Stimulated activated CD4-positive, alpha-beta T cell treated with anti-CD3 and anti-CD28 coated beads, Interleukin-1b, Interleukin-23, amount 100 ng/mL, for 1 hour (primary cell): ENCODE data around the gene CCDC88B.

Experiments
- DNase-seq, 2 donors: peaks; one replicate each; pipeline ENCODE4 v3.0.0-alpha.2; 2020; ENCODE audit warnings: low read depth in 2 of 2

Gene CCDC88B

DNA sequence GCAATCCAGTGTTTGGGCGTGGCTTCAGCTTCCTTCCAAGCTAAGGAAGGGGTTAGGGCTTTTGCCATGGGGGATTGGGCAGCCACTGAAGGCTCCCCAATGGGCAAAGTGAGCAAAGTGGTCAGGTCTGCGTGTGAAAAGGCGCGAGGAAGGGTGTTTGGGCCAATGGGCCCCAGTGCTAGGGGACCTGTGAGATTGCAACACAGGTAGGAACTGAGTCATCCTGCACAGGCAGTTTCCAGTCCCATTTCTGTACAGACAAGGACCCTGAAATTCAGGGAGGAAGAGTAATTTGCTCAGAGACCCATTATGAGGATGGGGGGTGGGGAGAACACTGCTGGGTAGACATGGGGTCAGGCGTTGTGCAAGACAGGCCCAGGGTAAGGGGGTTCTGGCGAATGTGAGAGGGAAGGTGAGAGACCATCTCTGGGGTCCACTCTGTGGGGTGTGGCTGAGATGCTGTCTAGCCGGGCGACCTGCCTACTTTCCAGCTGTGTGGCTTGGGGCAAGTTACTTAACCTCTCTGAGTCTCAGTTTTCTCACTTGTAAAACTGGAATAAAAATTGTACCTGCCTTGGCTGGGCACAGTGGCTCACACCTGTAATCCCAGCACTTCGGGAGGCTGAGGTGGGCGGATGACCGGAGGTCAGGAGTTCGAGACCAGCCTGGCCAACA lies 7.3 kb downstream of the CCDC88B start:
- DNase-seq: no peak

DNA sequence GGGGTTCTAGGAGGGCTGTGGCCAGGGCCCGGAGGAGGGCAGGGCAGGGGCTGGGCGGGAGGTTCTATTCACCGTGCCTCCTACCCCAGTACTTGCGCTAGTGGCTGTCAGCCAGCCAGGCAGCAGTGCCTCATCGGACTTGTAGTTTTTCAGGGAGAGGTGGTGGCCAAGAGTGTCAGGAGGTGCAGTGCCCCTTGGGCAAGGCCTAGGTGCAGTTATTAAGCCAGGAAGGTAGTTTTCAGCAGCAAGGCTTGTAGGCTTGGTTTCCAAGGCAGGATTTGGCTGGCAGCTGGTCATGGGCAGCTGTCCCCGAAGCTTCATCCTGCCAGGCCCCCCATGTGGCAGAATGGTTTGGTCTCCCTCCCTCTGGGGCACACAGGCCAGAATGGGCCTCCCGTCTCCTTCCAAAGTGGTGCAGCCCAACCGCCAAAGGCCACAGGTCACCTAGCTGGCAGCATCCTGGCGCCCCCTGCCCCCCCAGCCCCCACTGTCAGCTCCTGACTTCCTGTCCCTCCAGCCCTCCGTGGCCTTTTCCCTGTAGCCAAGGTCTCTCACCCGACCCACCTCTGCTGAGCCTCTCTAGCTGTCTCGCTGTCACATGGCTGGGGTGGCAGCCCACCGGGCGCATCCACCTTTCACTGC lies 8.5 kb downstream of the CCDC88B start:
- no peak for DNase-seq

DNA sequence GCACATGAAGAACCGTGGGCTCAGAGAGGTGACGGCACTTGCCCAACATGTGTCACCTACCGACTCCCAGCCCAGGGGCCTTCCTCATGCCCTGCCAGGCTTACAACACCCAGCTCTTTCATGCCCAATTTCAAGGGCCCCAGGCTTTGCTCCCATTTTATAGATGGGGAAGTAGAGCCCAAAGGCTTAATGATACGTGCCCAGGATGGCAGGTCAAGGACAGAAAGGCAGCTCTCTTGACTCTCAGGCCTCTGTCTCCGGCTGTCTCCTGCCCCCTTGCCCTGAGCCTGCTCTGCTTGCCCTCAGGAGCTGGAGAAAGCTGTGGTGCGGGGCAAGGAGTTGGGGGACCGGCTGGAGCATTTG lies 9.0 kb downstream of the CCDC88B start:
- DNase-seq: no peak

- DNase-seq: no peak
Observed at GRCh38 chr11:64349404-64349803, 9.4 kb downstream of the CCDC88B start.

GRCh38 chr11:64351136-64351631 lies 11.2 kb downstream of the CCDC88B start:
- DNase-seq: no peak

- DNase-seq: no peak
Observed at GRCh38 chr11:64352099-64352994, 12.3 kb downstream of the CCDC88B start.

GRCh38 chr11:64352995-64353714 lies 13.2 kb downstream of the CCDC88B start:
- no peak for DNase-seq

DNA sequence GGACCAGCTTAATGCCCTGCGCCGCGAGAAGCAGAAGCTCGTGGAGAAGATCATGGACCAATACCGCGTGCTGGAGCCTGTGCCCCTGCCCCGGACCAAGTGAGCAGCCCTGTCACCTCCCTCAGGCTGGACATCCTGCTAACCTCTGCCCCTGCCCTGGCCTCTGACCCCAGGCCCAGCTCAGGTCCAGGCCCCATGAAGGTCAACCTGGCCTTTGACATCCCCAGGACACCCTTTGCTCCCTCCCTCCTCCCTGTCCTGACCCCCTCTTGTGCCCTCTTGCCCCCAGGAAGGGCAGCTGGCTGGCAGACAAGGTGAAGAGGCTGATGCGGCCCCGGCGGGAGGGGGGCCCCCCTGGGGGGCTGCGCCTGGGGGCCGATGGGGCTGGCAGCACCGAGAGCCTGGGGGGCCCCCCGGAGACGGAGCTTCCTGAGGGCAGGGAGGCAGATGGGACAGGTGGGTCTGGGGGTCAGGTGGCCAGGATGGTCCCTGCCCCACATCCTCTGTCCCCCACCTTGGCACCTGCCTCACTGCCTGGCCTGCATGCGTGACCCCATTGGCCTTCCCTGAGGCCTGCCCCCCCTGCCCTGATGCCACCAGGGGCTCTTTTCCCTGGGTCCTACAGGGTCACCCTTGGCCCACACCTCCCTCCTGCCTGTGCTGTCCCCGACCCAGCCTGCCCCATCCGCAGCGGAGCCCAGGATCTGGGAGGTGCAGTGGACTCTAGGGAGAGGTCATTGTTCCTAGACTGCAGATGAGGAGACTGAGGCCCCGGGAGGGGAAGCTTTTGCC lies 13.9 kb downstream of the CCDC88B start:
- DNase-seq: no peak

- DNase-seq: no peak
Observed at GRCh38 chr11:64355078-64355940, 15.3 kb downstream of the CCDC88B start.

DNA sequence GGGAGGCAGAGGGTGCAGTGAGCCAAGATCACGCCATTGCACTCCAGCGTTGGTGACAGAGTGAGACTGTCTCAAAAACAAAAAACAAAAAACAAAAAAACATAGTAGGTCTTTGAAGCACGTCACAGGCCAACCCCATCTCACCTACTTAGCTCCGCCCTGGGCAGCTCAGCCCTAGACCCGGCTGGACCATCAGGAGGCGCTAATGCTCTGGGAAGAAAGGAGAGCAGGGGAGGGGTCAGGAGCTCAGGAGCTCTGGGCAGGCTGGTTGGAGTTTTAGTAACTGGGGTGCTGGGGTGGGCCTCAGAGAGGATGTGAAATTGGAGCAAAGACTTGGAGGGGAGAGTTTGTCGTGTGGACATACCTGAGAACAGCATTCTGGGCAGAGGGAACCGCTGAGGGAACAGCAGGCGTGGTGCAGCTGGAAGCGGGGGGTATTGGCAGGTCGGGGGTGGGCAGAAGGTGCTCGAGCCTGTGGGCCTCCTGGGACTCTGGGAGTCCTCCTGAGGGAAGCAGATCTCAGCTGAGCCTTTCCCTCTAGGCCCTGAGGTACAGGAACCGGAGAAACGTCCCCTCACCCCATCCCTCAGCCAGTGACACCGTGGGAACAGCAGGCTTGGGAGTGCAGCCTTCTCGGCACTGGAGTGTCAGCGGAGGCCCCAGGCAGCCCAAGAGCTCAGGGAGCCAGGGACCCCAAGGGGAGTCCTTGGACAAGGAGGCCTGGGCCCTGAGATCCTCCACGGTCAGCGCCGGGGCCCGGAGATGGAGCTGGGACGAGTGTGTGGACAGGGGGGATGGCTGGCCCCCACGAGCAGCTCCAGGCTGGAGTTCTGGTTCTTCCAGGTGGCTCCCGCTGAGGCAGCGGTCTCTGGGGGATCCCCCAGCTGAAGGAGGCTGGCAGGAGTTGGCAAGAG lies 16.8 kb downstream of the CCDC88B start:
- no peak for DNase-seq

DNA sequence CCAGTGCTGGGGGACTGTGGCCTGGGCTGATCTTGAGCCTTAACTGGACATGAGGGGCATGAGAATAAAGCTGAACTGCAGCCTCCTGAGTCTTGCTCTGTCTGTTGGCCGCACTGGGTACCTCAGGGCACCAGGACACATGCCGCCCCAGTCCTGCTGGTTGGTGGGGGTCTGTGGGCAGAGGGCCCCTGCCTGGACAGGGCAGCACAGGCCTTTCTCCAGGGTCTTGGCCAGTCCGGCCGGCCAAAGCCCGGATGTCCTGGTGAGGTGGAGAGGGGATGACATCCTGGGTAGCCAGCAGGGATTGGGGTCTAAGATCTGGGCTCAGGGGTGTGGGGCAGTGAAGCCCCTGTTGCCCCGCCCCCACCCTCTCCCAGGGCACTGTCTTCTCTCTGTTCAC lies 17.4 kb downstream of the CCDC88B start:
- no peak for DNase-seq

GRCh38 chr11:64357904-64358535 lies 18.0 kb downstream of the CCDC88B start:
- DNase-seq: no peak

DNA sequence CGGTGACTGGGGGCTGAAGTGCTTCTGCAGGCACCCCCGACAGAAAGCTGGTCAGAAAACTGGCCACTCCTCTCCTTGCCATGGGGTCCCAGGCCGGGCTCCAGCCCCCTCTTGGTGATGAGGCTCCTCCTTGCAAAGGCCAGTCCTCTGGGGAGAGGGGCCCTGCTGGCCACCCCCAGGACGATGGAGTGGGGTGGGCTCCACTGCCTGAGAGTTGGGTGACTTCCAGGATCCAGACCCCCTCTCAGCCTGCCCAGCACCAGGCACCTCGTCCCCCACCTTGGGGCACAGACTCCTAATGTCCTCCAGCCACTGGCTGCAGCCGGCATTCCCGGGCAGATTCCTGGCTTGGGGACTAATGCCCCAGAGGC lies 18.5 kb downstream of the CCDC88B start:
- DNase-seq: no peak

DNA sequence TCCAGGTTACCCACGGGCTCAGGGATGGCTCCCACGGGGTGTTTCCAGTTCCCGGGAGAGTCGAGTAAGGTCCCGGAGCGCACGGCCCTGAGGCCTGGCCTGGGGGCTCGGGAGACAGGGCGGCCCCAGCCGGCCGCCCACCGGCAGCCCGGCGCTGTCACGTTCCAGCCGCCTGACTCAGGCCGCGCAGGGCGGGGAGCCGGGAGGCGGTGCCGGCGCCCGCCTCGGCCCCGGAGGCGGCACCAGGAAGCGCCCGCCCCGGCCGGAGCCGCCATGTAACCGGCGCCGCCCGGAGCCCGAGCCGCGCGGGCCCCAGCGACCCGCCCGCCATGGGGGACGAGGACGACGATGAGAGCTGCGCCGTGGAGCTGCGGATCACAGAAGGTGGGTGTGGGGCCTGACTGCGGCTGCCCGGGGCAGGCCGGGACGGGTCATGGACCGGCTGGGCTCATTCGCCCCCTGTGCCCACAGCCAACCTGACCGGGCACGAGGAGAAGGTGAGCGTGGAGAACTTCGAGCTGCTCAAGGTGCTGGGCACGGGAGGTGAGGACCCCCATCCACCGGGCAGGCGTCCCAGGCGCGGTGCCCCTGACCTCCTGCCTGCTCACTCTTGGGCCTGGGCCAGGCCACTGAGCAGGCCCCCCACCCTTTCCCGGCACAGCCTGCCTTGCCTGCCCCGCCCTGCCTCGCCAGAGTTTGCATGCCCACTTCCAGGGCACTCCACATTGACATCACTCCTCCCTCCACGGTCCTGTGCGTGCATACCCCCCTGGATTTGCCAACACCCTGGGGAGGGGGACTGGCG lies 19.1 kb downstream of the CCDC88B start, which contains the start of gene RPS6KA4:
Gene RPS6KA4 (plus strand): TSS at position 256 of the 805 bp plus-strand sequence. CDS start 74 bp downstream, at position 330.
- no peak for DNase-seq

DNA sequence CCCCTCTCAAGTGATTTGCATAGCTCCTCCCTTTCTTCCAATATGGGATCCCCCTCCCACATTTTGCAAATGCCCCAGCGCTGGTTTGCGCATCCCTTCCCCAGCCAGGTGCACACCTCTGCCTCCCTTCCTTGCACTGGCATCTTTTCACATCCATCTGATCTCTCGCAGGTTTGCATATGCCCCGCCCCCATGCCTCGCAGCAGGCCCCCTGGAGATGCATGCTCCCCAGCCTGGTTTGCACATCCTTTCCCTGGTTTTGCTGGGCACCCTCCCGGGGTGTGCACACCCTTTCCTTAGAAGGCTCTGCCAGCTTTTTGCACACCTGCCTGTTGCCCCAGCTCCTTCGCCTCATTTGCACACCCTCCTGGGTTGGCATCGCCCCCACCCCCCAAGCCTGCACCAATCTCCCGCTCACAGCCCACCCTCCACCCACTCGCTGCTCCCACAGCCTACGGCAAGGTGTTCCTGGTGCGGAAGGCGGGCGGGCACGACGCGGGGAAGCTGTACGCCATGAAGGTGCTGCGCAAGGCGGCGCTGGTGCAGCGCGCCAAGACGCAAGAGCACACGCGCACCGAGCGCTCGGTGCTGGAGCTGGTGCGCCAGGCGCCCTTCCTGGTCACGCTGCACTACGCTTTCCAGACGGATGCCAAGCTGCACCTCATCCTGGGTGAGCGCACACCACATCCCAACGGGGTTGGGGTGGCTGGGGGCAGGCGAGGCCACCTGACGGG lies 19.9 kb downstream of the CCDC88B start:
- no peak for DNase-seq

DNA sequence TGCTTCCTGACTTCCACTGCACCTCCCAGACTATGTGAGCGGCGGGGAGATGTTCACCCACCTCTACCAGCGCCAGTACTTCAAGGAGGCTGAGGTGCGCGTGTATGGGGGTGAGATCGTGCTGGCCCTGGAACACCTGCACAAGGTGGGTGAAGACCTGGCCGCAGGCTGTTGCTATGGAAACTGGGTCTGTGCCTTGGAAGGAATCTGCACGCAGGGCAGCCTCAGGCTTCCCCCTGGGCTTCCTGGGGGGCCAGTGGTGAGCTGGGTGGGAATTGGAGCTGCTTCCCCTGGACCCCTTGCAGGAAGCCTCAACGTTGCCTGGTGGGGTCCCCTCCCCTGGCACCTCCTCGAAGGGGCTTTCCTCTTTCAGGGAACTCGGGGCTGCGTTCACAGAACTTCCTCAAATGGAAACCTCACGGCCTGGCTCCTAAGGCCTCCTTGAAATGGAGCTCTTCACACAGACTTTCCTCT lies 20.5 kb downstream of the CCDC88B start:
- DNase-seq: no peak

GRCh38 chr11:64361659-64362058 lies 21.7 kb downstream of the CCDC88B start:
- no peak for DNase-seq
